GM23338 (cell line): Measurements from ENCODE around the gene SMNDC1. TPM values are rescaled to one million over a fixed set of nuclear protein-coding genes. Genes with fewer than 3 reads are reported as not detected.

Experiments used
- ATAC-seq: fragments of 200-7000 bp; cut with Tn5 transposase; 3 replicates; pipeline ENCODE4 v1.9.1; 2020
- DNase-seq: peaks from one replicate; pipeline ENCODE4 v3.0.0-alpha.2; 2015; ENCODE audit warnings: low spot score
- H2AFZ ChIP-seq: fragments of 200-600 bp; sonication (generic); 2 replicates; pipeline ENCODE4 v1.8.0; 2016; ENCODE audit warnings: antibody characterized with exemption, mild to moderate bottlenecking, moderate library complexity
- H3F3A ChIP-seq: fragments of 200-600 bp; sonication (generic); replicated peaks from 2 replicates; pipeline ENCODE4 v1.8.0; 2017; ENCODE audit warnings: antibody characterized with exemption, mixed run types, low read depth
- H3K27ac ChIP-seq: fragments of 200-600 bp; sonication (generic); 2 replicates; pipeline ENCODE4 v1.6.1; 2016; ENCODE audit warnings: low read depth
- H3K27me3 ChIP-seq: fragments of 200-600 bp; sonication (generic); 2 replicates; pipeline ENCODE4 v1.8.0; 2016; ENCODE audit warnings: mild to moderate bottlenecking, mixed run types, moderate library complexity; ENCODE audit not compliant: insufficient read depth
- H3K36me3 ChIP-seq: fragments of 200-600 bp; sonication (generic); 2 replicates; pipeline ENCODE4 v1.8.0; 2016; ENCODE audit warnings: mild to moderate bottlenecking; ENCODE audit not compliant: insufficient read depth
- H3K4me1 ChIP-seq: fragments of 200-600 bp; sonication (generic); 2 replicates; pipeline ENCODE4 v1.8.0; 2016; ENCODE audit warnings: mild to moderate bottlenecking, moderate library complexity; ENCODE audit not compliant: insufficient read depth
- H3K4me2 ChIP-seq: fragments of 200-600 bp; sonication (generic); 2 replicates; pipeline ENCODE4 v1.7.1; 2017; ENCODE audit warnings: mixed run types
- H3K4me3 ChIP-seq: fragments of 200-600 bp; sonication (generic); 2 replicates; pipeline ENCODE4 v1.6.1; 2016; ENCODE audit warnings: mixed run types
- H3K79me2 ChIP-seq: fragments of 200-600 bp; sonication (generic); replicated peaks from 2 replicates; pipeline ENCODE4 v1.8.0; 2017; ENCODE audit warnings: mild to moderate bottlenecking; ENCODE audit not compliant: insufficient read depth
- H3K9me2 ChIP-seq: fragments of 200-600 bp; sonication (generic); 2 replicates; pipeline ENCODE4 v1.8.0; 2017; ENCODE audit not compliant: insufficient read depth
- H4K20me1 ChIP-seq: fragments of 200-600 bp; sonication (generic); replicated peaks from 2 replicates; pipeline ENCODE4 v1.8.0; 2017; ENCODE audit warnings: mild to moderate bottlenecking; ENCODE audit not compliant: insufficient read depth
- H3K27ac Mint-ChIP-seq: 2 replicates; pipeline ENCODE4 v1.8.0; 2020; ENCODE audit warnings: inconsistent platforms, mild to moderate bottlenecking, moderate library complexity, mixed read lengths
- H3K27me3 Mint-ChIP-seq: 3 replicates; pipeline ENCODE4 v1.8.0; 2022; ENCODE audit warnings: low read depth, mild to moderate bottlenecking, moderate library complexity, mixed read lengths, inconsistent platforms; ENCODE audit not compliant: insufficient read depth, poor library complexity
- H3K36me3 Mint-ChIP-seq: 3 replicates; pipeline ENCODE4 v1.8.0; 2021; ENCODE audit warnings: low read depth, mild to moderate bottlenecking, inconsistent platforms, moderate library complexity, mixed read lengths
- H3K4me1 Mint-ChIP-seq: 3 replicates; pipeline ENCODE4 v1.8.0; 2020; ENCODE audit warnings: mild to moderate bottlenecking, inconsistent platforms, mixed read lengths
- H3K4me3 Mint-ChIP-seq: 3 replicates; pipeline ENCODE4 v1.8.0; 2021; ENCODE audit warnings: moderate library complexity, mild to moderate bottlenecking, inconsistent platforms, mixed read lengths
- H3K9me3 Mint-ChIP-seq: 3 replicates; pipeline ENCODE4 v1.8.0; 2020; ENCODE audit warnings: moderate library complexity, mild to moderate bottlenecking, inconsistent platforms, mixed read lengths
- CREB1 ChIP-seq: fragments of 250-450 bp; sonication (Bioruptor Pico); IDR thresholded peaks from 2 replicates; pipeline ENCODE4 v1.5.0; 2020; ENCODE audit warnings: low read depth, mild to moderate bottlenecking, moderate library complexity
- CTCF ChIP-seq, 2 experiments: fragments of 200-600 bp in 1 of 2; sonication (generic) in 1 of 2; conservative IDR thresholded peaks; 2 replicates each; pipeline versions ENCODE4 v1.5.1 to v1.6.1; 2016 to 2017; ENCODE audit warnings: antibody characterized with exemption in 2 of 2, low read depth in 2 of 2, mild to moderate bottlenecking in 2 of 2, moderate library complexity in 1 of 2
- ETS1 ChIP-seq: IDR thresholded peaks from 2 replicates; pipeline ENCODE4 v1.6.1; 2016; ENCODE audit warnings: antibody characterized with exemption
- EZH2 ChIP-seq: fragments of 200-600 bp; sonication (generic); IDR thresholded peaks from one replicate; pipeline ENCODE4 v1.8.0; 2017; ENCODE audit warnings: antibody characterized with exemption, mild to moderate bottlenecking, low read depth; ENCODE audit not compliant: unreplicated experiment
- EZH2phosphoT487 ChIP-seq: fragments of 200-600 bp; sonication (generic); IDR thresholded peaks from one replicate; pipeline ENCODE4 v1.8.1; 2018; ENCODE audit warnings: antibody characterized with exemption; ENCODE audit not compliant: unreplicated experiment
- JUNB ChIP-seq: IDR thresholded peaks from one replicate; pipeline ENCODE4 v1.6.1; 2016; ENCODE audit warnings: antibody characterized with exemption; ENCODE audit not compliant: unreplicated experiment
- NANOG ChIP-seq: IDR thresholded peaks from 2 replicates; pipeline ENCODE4 v1.6.1; 2016; ENCODE audit warnings: antibody characterized with exemption, borderline replicate concordance
- POLR2AphosphoS5 ChIP-seq: IDR thresholded peaks from 2 replicates; pipeline ENCODE4 v1.6.1; 2016; ENCODE audit warnings: antibody characterized with exemption, low read depth
- STAT1 ChIP-seq: IDR thresholded peaks from one replicate; pipeline ENCODE4 v1.6.1; 2016; ENCODE audit warnings: antibody characterized with exemption; ENCODE audit not compliant: unreplicated experiment
- ZNF114 ChIP-seq: fragments of 250-450 bp; sonication (Bioruptor Pico); IDR thresholded peaks from 2 replicates; pipeline ENCODE4 v1.5.0; 2020; ENCODE audit warnings: mild to moderate bottlenecking, moderate library complexity
- ZNF331 ChIP-seq: fragments of 250-450 bp; sonication (Bioruptor Pico); IDR thresholded peaks from 2 replicates; pipeline ENCODE4 v1.5.0; 2020; ENCODE audit warnings: low read depth, mild to moderate bottlenecking, moderate library complexity
- polyA plus RNA-seq: library from polyadenylated mRNA; unstranded; fragments of >200 nt; fragmentation: Nextera tagmentation; extraction: Ambion mirVana; gene quantifications from 2 replicates; pipeline ENCODE4 v1.2.1, GENCODE V29; 2016
- total RNA-seq: library from RNA; depleted of rRNA; stranded (reverse); fragments of >200 nt; shearing (Covaris generic); gene quantifications from 2 replicates; pipeline ENCODE4 v1.2.3, GENCODE V29; 2014
- TF ChIP-seq, protein P1 (sequence below): fragments of 250-450 bp; sonication (Bioruptor Pico); IDR thresholded peaks from 2 replicates; pipeline ENCODE4 v1.5.0; 2020; ENCODE audit warnings: mild to moderate bottlenecking, moderate library complexity
- TF ChIP-seq, protein P2 (sequence below): IDR thresholded peaks from one replicate; pipeline ENCODE4 v1.6.1; 2018; ENCODE audit warnings: antibody characterized with exemption; ENCODE audit not compliant: unreplicated experiment

The SMNDC1 gene
- total and polyA plus RNA-seq, 2 experiments from 2014 or later, result 28.4 to 45.1 TPM

DNA sequence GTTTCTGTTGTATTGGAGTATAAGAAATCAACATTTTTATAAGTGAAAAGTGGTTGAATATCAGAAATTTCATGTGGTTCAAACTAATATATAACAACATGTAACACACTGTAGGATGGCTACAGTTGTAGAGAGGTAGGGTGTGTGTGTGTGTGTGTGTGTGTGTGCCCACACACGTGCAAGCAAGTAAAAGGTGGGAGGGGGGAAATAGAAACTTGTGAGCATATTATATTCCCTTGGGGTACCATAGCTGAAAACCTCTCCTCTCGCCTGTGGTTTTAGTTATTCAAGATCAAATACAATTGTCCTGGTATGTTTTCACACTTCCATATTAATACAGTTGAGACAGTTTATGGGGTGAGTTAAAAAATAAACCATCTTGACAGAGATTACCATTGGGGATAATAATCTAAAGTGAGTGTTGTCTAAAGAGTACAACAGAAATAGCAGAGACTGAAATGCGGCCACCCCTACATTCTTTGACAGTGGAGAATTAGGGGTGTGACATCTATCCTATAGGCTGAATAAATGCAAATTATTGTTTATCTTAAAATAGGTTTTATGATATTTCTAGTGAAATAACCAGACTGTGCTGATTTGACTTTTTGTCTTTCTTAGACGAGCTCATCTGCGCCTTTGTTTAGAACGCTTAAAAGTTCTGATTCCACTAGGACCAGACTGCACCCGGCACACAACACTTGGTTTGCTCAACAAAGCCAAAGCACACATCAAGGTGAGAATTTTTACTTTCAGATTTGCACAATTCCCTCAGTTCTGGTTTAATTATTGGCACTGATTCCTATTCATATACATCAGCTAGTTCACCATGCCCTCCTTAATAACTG lies 25.9 kb downstream of the SMNDC1 start:
- Histone ChIP-seq H3K4me1 (no peaks in the 10 kb centered on the region), H3K79me2 (no peaks in the 10 kb centered on the region), H3K4me3 (no peak overlapping the region), H2AFZ (no peak overlapping the region), H3K27ac (no peak overlapping the region), H3K4me2 (no peak overlapping the region), H3K27me3 (no peaks in the 10 kb centered on the region), H3K36me3 (no peaks in the 10 kb centered on the region), H3K9me2 (no peaks in the 10 kb centered on the region), H4K20me1 (no peaks in the 10 kb centered on the region), H3F3A (no peaks in the 10 kb centered on the region)
- Mint-ChIP-seq H3K4me3 (no peak overlapping the region), H3K36me3 (peaks cover 3% of the 10 kb centered on the region; the same call in 2 of the 3 replicates), H3K27ac (no peak overlapping the region), H3K9me3 (no peaks in the 10 kb centered on the region), H3K27me3 (peaks cover 1% of the 10 kb centered on the region), H3K4me1 (peaks cover 10% of the 10 kb centered on the region)
- no peak for ATAC-seq
- no peak for TF ChIP-seq ZNF114 (CRISPR knock-in tag)
- no peak for TF ChIP-seq CTCF (conservative IDR thresholded peaks at IDR 0.05; ENCODE audit: low read depth in 2 of 2)
- TF ChIP-seq, protein P1, sequence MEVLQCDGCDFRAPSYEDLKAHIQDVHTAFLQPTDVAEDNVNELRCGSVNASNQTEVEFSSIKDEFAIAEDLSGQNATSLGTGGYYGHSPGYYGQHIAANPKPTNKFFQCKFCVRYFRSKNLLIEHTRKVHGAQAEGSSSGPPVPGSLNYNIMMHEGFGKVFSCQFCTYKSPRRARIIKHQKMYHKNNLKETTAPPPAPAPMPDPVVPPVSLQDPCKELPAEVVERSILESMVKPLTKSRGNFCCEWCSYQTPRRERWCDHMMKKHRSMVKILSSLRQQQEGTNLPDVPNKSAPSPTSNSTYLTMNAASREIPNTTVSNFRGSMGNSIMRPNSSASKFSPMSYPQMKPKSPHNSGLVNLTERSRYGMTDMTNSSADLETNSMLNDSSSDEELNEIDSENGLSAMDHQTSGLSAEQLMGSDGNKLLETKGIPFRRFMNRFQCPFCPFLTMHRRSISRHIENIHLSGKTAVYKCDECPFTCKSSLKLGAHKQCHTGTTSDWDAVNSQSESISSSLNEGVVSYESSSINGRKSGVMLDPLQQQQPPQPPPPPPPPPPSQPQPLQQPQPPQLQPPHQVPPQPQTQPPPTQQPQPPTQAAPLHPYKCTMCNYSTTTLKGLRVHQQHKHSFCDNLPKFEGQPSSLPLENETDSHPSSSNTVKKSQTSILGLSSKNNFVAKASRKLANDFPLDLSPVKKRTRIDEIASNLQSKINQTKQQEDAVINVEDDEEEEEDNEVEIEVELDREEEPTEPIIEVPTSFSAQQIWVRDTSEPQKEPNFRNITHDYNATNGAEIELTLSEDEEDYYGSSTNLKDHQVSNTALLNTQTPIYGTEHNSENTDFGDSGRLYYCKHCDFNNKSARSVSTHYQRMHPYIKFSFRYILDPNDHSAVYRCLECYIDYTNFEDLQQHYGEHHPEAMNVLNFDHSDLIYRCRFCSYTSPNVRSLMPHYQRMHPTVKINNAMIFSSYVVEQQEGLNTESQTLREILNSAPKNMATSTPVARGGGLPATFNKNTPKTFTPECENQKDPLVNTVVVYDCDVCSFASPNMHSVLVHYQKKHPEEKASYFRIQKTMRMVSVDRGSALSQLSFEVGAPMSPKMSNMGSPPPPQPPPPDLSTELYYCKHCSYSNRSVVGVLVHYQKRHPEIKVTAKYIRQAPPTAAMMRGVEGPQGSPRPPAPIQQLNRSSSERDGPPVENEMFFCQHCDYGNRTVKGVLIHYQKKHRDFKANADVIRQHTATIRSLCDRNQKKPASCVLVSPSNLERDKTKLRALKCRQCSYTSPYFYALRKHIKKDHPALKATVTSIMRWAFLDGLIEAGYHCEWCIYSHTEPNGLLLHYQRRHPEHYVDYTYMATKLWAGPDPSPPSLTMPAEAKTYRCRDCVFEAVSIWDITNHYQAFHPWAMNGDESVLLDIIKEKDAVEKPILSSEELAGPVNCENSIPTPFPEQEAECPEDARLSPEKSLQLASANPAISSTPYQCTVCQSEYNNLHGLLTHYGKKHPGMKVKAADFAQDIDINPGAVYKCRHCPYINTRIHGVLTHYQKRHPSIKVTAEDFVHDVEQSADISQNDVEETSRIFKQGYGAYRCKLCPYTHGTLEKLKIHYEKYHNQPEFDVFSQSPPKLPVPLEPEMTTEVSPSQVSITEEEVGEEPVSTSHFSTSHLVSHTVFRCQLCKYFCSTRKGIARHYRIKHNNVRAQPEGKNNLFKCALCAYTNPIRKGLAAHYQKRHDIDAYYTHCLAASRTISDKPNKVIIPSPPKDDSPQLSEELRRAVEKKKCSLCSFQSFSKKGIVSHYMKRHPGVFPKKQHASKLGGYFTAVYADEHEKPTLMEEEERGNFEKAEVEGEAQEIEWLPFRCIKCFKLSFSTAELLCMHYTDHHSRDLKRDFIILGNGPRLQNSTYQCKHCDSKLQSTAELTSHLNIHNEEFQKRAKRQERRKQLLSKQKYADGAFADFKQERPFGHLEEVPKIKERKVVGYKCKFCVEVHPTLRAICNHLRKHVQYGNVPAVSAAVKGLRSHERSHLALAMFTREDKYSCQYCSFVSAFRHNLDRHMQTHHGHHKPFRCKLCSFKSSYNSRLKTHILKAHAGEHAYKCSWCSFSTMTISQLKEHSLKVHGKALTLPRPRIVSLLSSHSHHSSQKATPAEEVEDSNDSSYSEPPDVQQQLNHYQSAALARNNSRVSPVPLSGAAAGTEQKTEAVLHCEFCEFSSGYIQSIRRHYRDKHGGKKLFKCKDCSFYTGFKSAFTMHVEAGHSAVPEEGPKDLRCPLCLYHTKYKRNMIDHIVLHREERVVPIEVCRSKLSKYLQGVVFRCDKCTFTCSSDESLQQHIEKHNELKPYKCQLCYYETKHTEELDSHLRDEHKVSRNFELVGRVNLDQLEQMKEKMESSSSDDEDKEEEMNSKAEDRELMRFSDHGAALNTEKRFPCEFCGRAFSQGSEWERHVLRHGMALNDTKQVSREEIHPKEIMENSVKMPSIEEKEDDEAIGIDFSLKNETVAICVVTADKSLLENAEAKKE (CRISPR knock-in tag), result no peak
- TF ChIP-seq POLR2AphosphoS5, result no peak
- TF ChIP-seq, protein P2, sequence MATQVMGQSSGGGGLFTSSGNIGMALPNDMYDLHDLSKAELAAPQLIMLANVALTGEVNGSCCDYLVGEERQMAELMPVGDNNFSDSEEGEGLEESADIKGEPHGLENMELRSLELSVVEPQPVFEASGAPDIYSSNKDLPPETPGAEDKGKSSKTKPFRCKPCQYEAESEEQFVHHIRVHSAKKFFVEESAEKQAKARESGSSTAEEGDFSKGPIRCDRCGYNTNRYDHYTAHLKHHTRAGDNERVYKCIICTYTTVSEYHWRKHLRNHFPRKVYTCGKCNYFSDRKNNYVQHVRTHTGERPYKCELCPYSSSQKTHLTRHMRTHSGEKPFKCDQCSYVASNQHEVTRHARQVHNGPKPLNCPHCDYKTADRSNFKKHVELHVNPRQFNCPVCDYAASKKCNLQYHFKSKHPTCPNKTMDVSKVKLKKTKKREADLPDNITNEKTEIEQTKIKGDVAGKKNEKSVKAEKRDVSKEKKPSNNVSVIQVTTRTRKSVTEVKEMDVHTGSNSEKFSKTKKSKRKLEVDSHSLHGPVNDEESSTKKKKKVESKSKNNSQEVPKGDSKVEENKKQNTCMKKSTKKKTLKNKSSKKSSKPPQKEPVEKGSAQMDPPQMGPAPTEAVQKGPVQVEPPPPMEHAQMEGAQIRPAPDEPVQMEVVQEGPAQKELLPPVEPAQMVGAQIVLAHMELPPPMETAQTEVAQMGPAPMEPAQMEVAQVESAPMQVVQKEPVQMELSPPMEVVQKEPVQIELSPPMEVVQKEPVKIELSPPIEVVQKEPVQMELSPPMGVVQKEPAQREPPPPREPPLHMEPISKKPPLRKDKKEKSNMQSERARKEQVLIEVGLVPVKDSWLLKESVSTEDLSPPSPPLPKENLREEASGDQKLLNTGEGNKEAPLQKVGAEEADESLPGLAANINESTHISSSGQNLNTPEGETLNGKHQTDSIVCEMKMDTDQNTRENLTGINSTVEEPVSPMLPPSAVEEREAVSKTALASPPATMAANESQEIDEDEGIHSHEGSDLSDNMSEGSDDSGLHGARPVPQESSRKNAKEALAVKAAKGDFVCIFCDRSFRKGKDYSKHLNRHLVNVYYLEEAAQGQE, result no peak
- TF ChIP-seq CREB1 (CRISPR knock-in tag), result no peak
- TF ChIP-seq JUNB, result no peak
- TF ChIP-seq ZNF331 (CRISPR knock-in tag), result no peak
- TF ChIP-seq ETS1, result no peak
- TF ChIP-seq STAT1, result no peak
- no peak for TF ChIP-seq EZH2
- no peak for TF ChIP-seq NANOG
- no peak for TF ChIP-seq EZH2phosphoT487
- DNase-seq, result no peak
